HL-60 (cell line): ENCODE measurements around the gene IFT43.

ENCODE experiments used
- DNase-seq, 2 experiments: peaks; one replicate each; pipeline ENCODE4 v3.0.0-alpha.2; 2010 to 2020; ENCODE audit warnings: low read depth in 1 of 2, low spot score in 1 of 2
- H3K27ac ChIP-seq: fragments of 250-450 bp; sonication (Bioruptor Pico); replicated peaks from 2 replicates; pipeline ENCODE4 v1.5.1; 2020; ENCODE audit warnings: mild to moderate bottlenecking, moderate library complexity
- H3K27me3 ChIP-seq: fragments of 250-450 bp; sonication (Bioruptor Pico); 2 replicates; pipeline ENCODE4 v1.5.1; 2021; ENCODE audit warnings: mild to moderate bottlenecking, moderate library complexity; ENCODE audit not compliant: insufficient read depth, poor library complexity, severe bottlenecking
- H3K4me3 ChIP-seq: replicated peaks from 2 replicates; pipeline ENCODE4 v1.5.1; 2011; ENCODE audit warnings: mild to moderate bottlenecking, control low read depth, low read length; ENCODE audit not compliant: insufficient read depth
- CTCF ChIP-seq: IDR thresholded peaks from one replicate; pipeline ENCODE4 v1.5.1; 2011; ENCODE audit warnings: low read length, control low read depth, inconsistent platforms; ENCODE audit not compliant: insufficient read depth
- GABPA ChIP-seq: IDR thresholded peaks from 2 replicates; pipeline ENCODE4 v1.6.1; 2012; ENCODE audit warnings: low read depth
- POLR2AphosphoS5 ChIP-seq: IDR thresholded peaks from 2 replicates; pipeline ENCODE4 v1.6.1; 2012; ENCODE audit warnings: low read depth
- REST ChIP-seq: IDR thresholded peaks from 2 replicates; pipeline ENCODE4 v1.6.1; 2012; ENCODE audit warnings: low read depth; ENCODE audit not compliant: insufficient replicate concordance
- SPI1 ChIP-seq: IDR thresholded peaks from 2 replicates; pipeline ENCODE4 v1.6.1; 2012; ENCODE audit warnings: low read depth, mild to moderate bottlenecking, borderline replicate concordance

IFT43 gene

GRCh38 chr14:75972801-75973421 is 12.7 kb upstream of the IFT43 start:
- Histone ChIP-seq H3K27me3 (no peaks in the 10 kb centered on the region), H3K4me3 (no peak overlapping the region), H3K27ac (no peak overlapping the region)
- no peak for TF ChIP-seq GABPA
- no peak for TF ChIP-seq POLR2AphosphoS5
- no peak for TF ChIP-seq SPI1
- TF ChIP-seq CTCF = no peak
- TF ChIP-seq REST = no peak
- DNase-seq = no peak

GRCh38 chr14:75976826-75977581 is 8.6 kb upstream of the IFT43 start:
- TF ChIP-seq SPI1 (no peak), POLR2AphosphoS5 (no peak)
- no peak for DNase-seq
- Histone ChIP-seq H3K27ac (no peak overlapping the region), H3K4me3 (no peak overlapping the region), H3K27me3 (no peaks in the 10 kb centered on the region)

GRCh38 chr14:75977582-75977943 is 8.0 kb upstream of the IFT43 start:
- Histone ChIP-seq H3K27me3 (no peaks in the 10 kb centered on the region), H3K4me3 (no peak overlapping the region), H3K27ac (no peak overlapping the region)
- DNase-seq = no peak
- TF ChIP-seq REST (no peak), POLR2AphosphoS5 (no peak), CTCF (no peak), SPI1 (no peak), GABPA (no peak)

- Histone ChIP-seq H3K27ac (no peak overlapping the region), H3K4me3 (no peak overlapping the region), H3K27me3 (no peaks in the 10 kb centered on the region)
- TF ChIP-seq SPI1 (no peak), REST (no peak), GABPA (no peak), POLR2AphosphoS5 (no peak), CTCF (no peak)
- no peak for DNase-seq
These were observed 7.3 kb upstream of the IFT43 start for GRCh38 chr14:75978249-75978731.
